H9 (cell line): Measurements from ENCODE around the gene ALDH3A2. TPM values are rescaled to one million over a fixed set of nuclear protein-coding genes. Genes with fewer than 3 reads are reported as not detected.

ENCODE experiments used
- DNase-seq: peaks from one replicate; pipeline ENCODE4 v3.0.0-alpha.2; 2017
- H2AFZ ChIP-seq: one replicate; pipeline ENCODE4 v1.6.1; 2013; ENCODE audit warnings: mild to moderate bottlenecking, low read length, control low read depth, moderate library complexity
- H2AK5ac ChIP-seq: 2 replicates; pipeline ENCODE4 v1.6.1; 2013; ENCODE audit warnings: low read length, control low read depth, mixed read lengths; ENCODE audit not compliant: insufficient read length
- H2BK120ac ChIP-seq: one replicate; pipeline ENCODE4 v1.6.1; 2013; ENCODE audit warnings: low read depth, mild to moderate bottlenecking, low read length, control low read depth, inconsistent platforms; ENCODE audit not compliant: poor library complexity, severe bottlenecking
- H2BK12ac ChIP-seq: 2 replicates; pipeline ENCODE4 v1.6.1; 2013; ENCODE audit warnings: low read length, control low read depth, mixed read lengths, low read depth; ENCODE audit not compliant: insufficient read length
- H2BK15ac ChIP-seq: 2 replicates; pipeline ENCODE4 v1.6.1; 2013; ENCODE audit warnings: low read depth, low read length, control low read depth
- H2BK20ac ChIP-seq: one replicate; pipeline ENCODE4 v1.6.1; 2013; ENCODE audit warnings: low read depth, mild to moderate bottlenecking, low read length, control low read depth, inconsistent platforms; ENCODE audit not compliant: poor library complexity, severe bottlenecking
- H2BK5ac ChIP-seq: 2 replicates; pipeline ENCODE4 v1.6.1; 2013; ENCODE audit warnings: low read length, control low read depth, mixed read lengths; ENCODE audit not compliant: insufficient read length
- H3K14ac ChIP-seq: 2 replicates; pipeline ENCODE4 v1.6.1; 2013; ENCODE audit warnings: low read length, control low read depth; ENCODE audit not compliant: insufficient read depth
- H3K18ac ChIP-seq: 2 replicates; pipeline ENCODE4 v1.6.1; 2013; ENCODE audit warnings: low read depth, mild to moderate bottlenecking, mixed read lengths, low read length, control low read depth; ENCODE audit not compliant: insufficient read length
- H3K23ac ChIP-seq: 2 replicates; pipeline ENCODE4 v1.6.1; 2013; ENCODE audit warnings: low read length, control low read depth, mixed read lengths, low read depth; ENCODE audit not compliant: insufficient read length
- H3K23me2 ChIP-seq: 2 replicates; pipeline ENCODE4 v1.6.1; 2013; ENCODE audit warnings: low read depth, mild to moderate bottlenecking, mixed read lengths, low read length, control low read depth; ENCODE audit not compliant: insufficient read length, poor library complexity, severe bottlenecking
- H3K27ac ChIP-seq: 2 replicates; pipeline ENCODE4 v1.5.1; 2013; ENCODE audit warnings: low read length, control low read depth, mixed read lengths, low read depth; ENCODE audit not compliant: insufficient read length
- H3K27me3 ChIP-seq: 2 replicates; pipeline ENCODE4 v1.6.1; 2013; ENCODE audit warnings: low read length, control low read depth, inconsistent platforms; ENCODE audit not compliant: insufficient read depth
- H3K4ac ChIP-seq: 2 replicates; pipeline ENCODE4 v1.6.1; 2013; ENCODE audit warnings: low read depth, mild to moderate bottlenecking, control low read depth, inconsistent platforms, low read length, moderate library complexity
- H3K4me1 ChIP-seq: 2 replicates; pipeline ENCODE4 v1.6.1; 2013; ENCODE audit warnings: low read length, control low read depth, inconsistent platforms; ENCODE audit not compliant: insufficient read depth
- H3K4me2 ChIP-seq: 2 replicates; pipeline ENCODE4 v1.6.1; 2013; ENCODE audit warnings: low read length, control low read depth, mixed read lengths; ENCODE audit not compliant: insufficient read length, insufficient read depth
- H3K56ac ChIP-seq: 2 replicates; pipeline ENCODE4 v1.6.1; 2013; ENCODE audit warnings: low read depth, mild to moderate bottlenecking, mixed read lengths, low read length, control low read depth; ENCODE audit not compliant: insufficient read length
- H3K79me1 ChIP-seq: 2 replicates; pipeline ENCODE4 v1.6.1; 2013; ENCODE audit warnings: low read depth, mild to moderate bottlenecking, moderate library complexity, low read length, control low read depth, inconsistent platforms; ENCODE audit not compliant: insufficient read depth, poor library complexity, severe bottlenecking
- H3K79me2 ChIP-seq: 2 replicates; pipeline ENCODE4 v1.6.1; 2013; ENCODE audit warnings: low read length, control low read depth, inconsistent platforms; ENCODE audit not compliant: insufficient read depth
- H3K9ac ChIP-seq: 2 replicates; pipeline ENCODE4 v1.6.1; 2013; ENCODE audit warnings: low read length, control low read depth, mixed read lengths; ENCODE audit not compliant: insufficient read length; ENCODE audit errors: extremely low read depth
- H3K9me3 ChIP-seq: one replicate; pipeline ENCODE4 v1.6.1; 2013; ENCODE audit warnings: low read depth, low read length, inconsistent platforms; ENCODE audit not compliant: control insufficient read depth
- H3T11ph ChIP-seq: one replicate; pipeline ENCODE4 v1.6.1; 2013; ENCODE audit warnings: mild to moderate bottlenecking, low read length, control low read depth, inconsistent platforms
- H4K20me1 ChIP-seq: one replicate; pipeline ENCODE4 v1.6.1; 2013; ENCODE audit not compliant: control insufficient read depth, insufficient read length, insufficient read depth
- H4K5ac ChIP-seq: 2 replicates; pipeline ENCODE4 v1.6.1; 2013; ENCODE audit warnings: low read depth, mild to moderate bottlenecking, mixed read lengths, low read length, control low read depth; ENCODE audit not compliant: insufficient read length
- H4K8ac ChIP-seq: replicated peaks from 2 replicates; pipeline ENCODE4 v1.6.1; 2013; ENCODE audit warnings: low read length, control low read depth, mixed read lengths, low read depth; ENCODE audit not compliant: insufficient read length
- H4K91ac ChIP-seq: 2 replicates; pipeline ENCODE4 v1.6.1; 2013; ENCODE audit warnings: low read depth, mild to moderate bottlenecking, moderate library complexity, mixed read lengths, low read length, control low read depth; ENCODE audit not compliant: insufficient read length
- H3K27ac Mint-ChIP-seq, 3 experiments: 2 replicates in 2 of 3; 3 replicates in 1 of 3; pipeline ENCODE4 v1.8.0; 2020 to 2021; ENCODE audit warnings: mixed read lengths in 3 of 3, mild to moderate bottlenecking in 1 of 3, moderate library complexity in 1 of 3
- H3K27me3 Mint-ChIP-seq: 2 replicates; pipeline ENCODE4 v1.8.0; 2021; ENCODE audit warnings: low read depth, mild to moderate bottlenecking, moderate library complexity, mixed read lengths
- H3K36me3 Mint-ChIP-seq, 3 experiments: 2 replicates in 2 of 3; 3 replicates in 1 of 3; pipeline ENCODE4 v1.8.0; 2020 to 2021; ENCODE audit warnings: low read depth in 3 of 3, mixed read lengths in 3 of 3; ENCODE audit not compliant: insufficient read depth in 1 of 3
- H3K4me1 Mint-ChIP-seq, 2 experiments: 2 replicates each; pipeline ENCODE4 v1.8.0; 2020; ENCODE audit warnings: mixed read lengths in 2 of 2
- H3K4me3 Mint-ChIP-seq, 2 experiments: 2 replicates in 1 of 2; 3 replicates in 1 of 2; pipeline ENCODE4 v1.8.0; 2020 to 2021; ENCODE audit warnings: mild to moderate bottlenecking in 2 of 2, mixed read lengths in 2 of 2, moderate library complexity in 1 of 2
- H3K9me3 Mint-ChIP-seq, 2 experiments: 2 replicates in 1 of 2; 3 replicates in 1 of 2; pipeline ENCODE4 v1.8.0; 2020; ENCODE audit warnings: mild to moderate bottlenecking in 2 of 2, mixed read lengths in 2 of 2, moderate library complexity in 1 of 2
- CTCF ChIP-seq: fragments of 200-600 bp; sonication (generic); conservative IDR thresholded peaks from 3 replicates; pipeline ENCODE4 v1.8.0; 2021; ENCODE audit warnings: antibody characterized with exemption, mild to moderate bottlenecking
- WGBS: extraction: QIAGEN DNeasy Blood & Tissue Kit; methylation state at CpG from one replicate; pipeline ENCODE4 v1.1.7; 2013; ENCODE audit warnings: missing lambda C conversion rate, low lambda C conversion rate, mixed read lengths; ENCODE audit not compliant: insufficient read length; ENCODE audit errors: extremely low coverage; 5-methylcytosine and 5-hydroxymethylcytosine counted together
- total RNA-seq: library from RNA; stranded (reverse); gene quantifications from 2 replicates; pipeline ENCODE4 v1.2.1, GENCODE V29; 2021

ALDH3A2 gene
- total RNA-seq, 1 experiment from 2014 or later = 100 TPM

- H3K9ac ChIP-seq = no peak overlapping the region
- H2AFZ ChIP-seq = no peak overlapping the region
- H3K27me3 ChIP-seq = no peaks in the 10 kb centered on the region
- H2BK12ac ChIP-seq = no peak overlapping the region
- peaks cover 17% of the 10 kb centered on the region for H3K9me3 ChIP-seq
- H3K18ac ChIP-seq = no peak overlapping the region
- H3K79me2 ChIP-seq = no peaks in the 10 kb centered on the region
- no peak overlapping the region for H4K8ac ChIP-seq
- no peak overlapping the region for H2AK5ac ChIP-seq
- Mint-ChIP-seq H3K27ac (no peak overlapping the region), H3K36me3 (peaks cover 20 to 36% (median 32%) of the 10 kb centered on the region in 3 experiments), H3K4me3 (no peak overlapping the region), H3K4me1 (no peaks in the 10 kb centered on the region), H3K27me3 (peaks cover 5% of the 10 kb centered on the region), H3K9me3 (peaks cover 42 to 47% of the 10 kb centered on the region in 2 experiments)
- H2BK20ac ChIP-seq = no peak overlapping the region
- no peak overlapping the region for H3K56ac ChIP-seq
- no peaks in the 10 kb centered on the region for H4K20me1 ChIP-seq
- no peak overlapping the region for H3K27ac ChIP-seq
- H2BK15ac ChIP-seq = no peak overlapping the region
- H3T11ph ChIP-seq = no peak overlapping the region
- no peaks in the 10 kb centered on the region for H3K4me1 ChIP-seq
- H3K4me2 ChIP-seq = no peak overlapping the region
- no peak for TF ChIP-seq CTCF
- H4K5ac ChIP-seq = no peak overlapping the region
- H3K23ac ChIP-seq = no peak overlapping the region
- H2BK120ac ChIP-seq = no peak overlapping the region
- no peak overlapping the region for H2BK5ac ChIP-seq
- WGBS = no CpG with 5 or more reads among the region's 3 CpGs
- no peaks in the 10 kb centered on the region for H3K79me1 ChIP-seq
- H4K91ac ChIP-seq = no peak overlapping the region
- no peak for DNase-seq
- no peak overlapping the region for H3K4ac ChIP-seq
- H3K14ac ChIP-seq = no peak overlapping the region
- H3K23me2 ChIP-seq = no peaks in the 10 kb centered on the region
Observed at GRCh38 chr17:19618015-19618414, 30.5 kb upstream of the ALDH3A2 start.
